MM.1S (cell line): ENCODE data around the gene WT1.

Source experiments
- DNase-seq: peaks from one replicate; pipeline ENCODE4 v3.0.0-alpha.2; 2015
- H2AFZ ChIP-seq: fragments of 300-600 bp; sonication (generic); 2 replicates; pipeline ENCODE4 v1.6.0; 2016; ENCODE audit warnings: antibody characterized with exemption, low read length
- H3F3A ChIP-seq: fragments of 300-600 bp; sonication (generic); 2 replicates; pipeline ENCODE4 v1.6.1; 2016; ENCODE audit warnings: mild to moderate bottlenecking, antibody characterized with exemption, low read length, moderate library complexity, mixed read lengths; ENCODE audit not compliant: insufficient read depth
- H3K27ac ChIP-seq: fragments of 300-600 bp; sonication (generic); 2 replicates; pipeline ENCODE4 v1.5.1; 2016; ENCODE audit warnings: mild to moderate bottlenecking, low read length
- H3K27me3 ChIP-seq: fragments of 300-600 bp; sonication (generic); replicated peaks from 2 replicates; pipeline ENCODE4 v1.6.0; 2016; ENCODE audit warnings: low read length; ENCODE audit not compliant: insufficient read depth
- H3K36me3 ChIP-seq: fragments of 300-600 bp; sonication (generic); replicated peaks from 2 replicates; pipeline ENCODE4 v1.6.1; 2016; ENCODE audit warnings: mild to moderate bottlenecking, low read length, mixed read lengths; ENCODE audit not compliant: insufficient read depth
- H3K4me1 ChIP-seq: fragments of 300-600 bp; sonication (generic); 2 replicates; pipeline ENCODE4 v1.6.1; 2016; ENCODE audit warnings: low read length, mixed read lengths
- H3K4me2 ChIP-seq: fragments of 300-600 bp; sonication (generic); 2 replicates; pipeline ENCODE4 v1.6.0; 2016; ENCODE audit warnings: low read depth, low read length
- H3K4me3 ChIP-seq: fragments of 300-600 bp; sonication (generic); 2 replicates; pipeline ENCODE4 v1.5.1; 2016; ENCODE audit warnings: low read length, mixed read lengths
- H3K79me2 ChIP-seq: fragments of 300-600 bp; sonication (generic); 2 replicates; pipeline ENCODE4 v1.6.1; 2016; ENCODE audit warnings: mixed run types, low read length, mixed read lengths
- H3K9ac ChIP-seq: fragments of 300-600 bp; sonication (generic); 2 replicates; pipeline ENCODE4 v1.6.1; 2016; ENCODE audit warnings: low read length, mixed read lengths
- H3K9me2 ChIP-seq: fragments of 300-600 bp; sonication (generic); replicated peaks from 2 replicates; pipeline ENCODE4 v1.6.1; 2016; ENCODE audit warnings: mild to moderate bottlenecking, low read length, mixed read lengths; ENCODE audit not compliant: insufficient read depth
- H3K9me3 ChIP-seq: fragments of 300-600 bp; sonication (generic); replicated peaks from 2 replicates; pipeline ENCODE4 v1.6.1; 2016; ENCODE audit warnings: mild to moderate bottlenecking, low read length, mixed read lengths; ENCODE audit not compliant: insufficient read depth
- H4K20me1 ChIP-seq: fragments of 300-600 bp; sonication (generic); 2 replicates; pipeline ENCODE4 v1.6.1; 2016; ENCODE audit warnings: mild to moderate bottlenecking, low read length, moderate library complexity, mixed read lengths; ENCODE audit not compliant: insufficient read depth
- EZH2 ChIP-seq: fragments of 300-600 bp; sonication (generic); optimal IDR thresholded peaks from 2 replicates; pipeline ENCODE3; 2017; ENCODE audit warnings: low read depth, mild to moderate bottlenecking, antibody characterized with exemption, low read length, mixed read lengths
- EZH2phosphoT487 ChIP-seq: fragments of 300-600 bp; sonication (generic); IDR thresholded peaks from 2 replicates; pipeline ENCODE4 v1.6.1; 2018; ENCODE audit warnings: antibody characterized with exemption, low read length
- TF ChIP-seq, protein P1 (sequence below): fragments of 300-600 bp; sonication (generic); IDR thresholded peaks from 2 replicates; pipeline ENCODE4 v1.5.1; 2016; ENCODE audit warnings: antibody characterized with exemption, low read length, mixed read lengths

WT1 gene

DNA sequence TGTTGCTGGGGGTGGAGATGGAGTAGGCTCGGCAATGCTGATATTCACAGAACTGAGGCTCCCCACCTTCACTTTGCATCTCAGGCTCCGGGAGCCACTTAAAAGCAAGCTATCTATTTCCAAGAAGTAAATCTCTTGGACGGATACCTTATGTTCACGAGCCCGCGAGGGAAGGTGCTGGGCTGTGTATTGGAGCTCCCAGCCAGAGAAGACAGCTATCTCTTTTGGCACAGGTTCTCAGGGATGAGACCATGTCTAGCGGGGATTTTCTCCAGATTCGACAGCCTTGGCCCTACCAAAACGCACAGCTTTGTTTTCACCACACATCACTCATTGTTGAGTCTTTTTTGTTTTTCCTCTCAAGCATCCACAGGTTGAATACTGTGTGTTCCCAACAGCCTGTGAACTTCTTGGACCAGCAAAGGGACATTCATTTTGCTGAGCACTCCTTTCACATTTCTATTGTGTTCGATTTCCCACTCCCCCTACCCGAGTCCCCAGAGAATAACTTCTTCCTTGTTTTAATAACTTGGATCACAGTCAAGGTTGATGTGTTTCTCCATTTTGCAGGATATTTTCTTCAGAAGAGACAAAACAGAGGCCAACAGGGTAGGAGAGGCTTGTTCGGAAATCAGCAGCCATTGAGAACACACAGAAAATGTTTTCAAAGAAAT is 23.3 kb downstream of the WT1 start:
- no peaks in the 10 kb centered on the region for H3K36me3 ChIP-seq

DNA sequence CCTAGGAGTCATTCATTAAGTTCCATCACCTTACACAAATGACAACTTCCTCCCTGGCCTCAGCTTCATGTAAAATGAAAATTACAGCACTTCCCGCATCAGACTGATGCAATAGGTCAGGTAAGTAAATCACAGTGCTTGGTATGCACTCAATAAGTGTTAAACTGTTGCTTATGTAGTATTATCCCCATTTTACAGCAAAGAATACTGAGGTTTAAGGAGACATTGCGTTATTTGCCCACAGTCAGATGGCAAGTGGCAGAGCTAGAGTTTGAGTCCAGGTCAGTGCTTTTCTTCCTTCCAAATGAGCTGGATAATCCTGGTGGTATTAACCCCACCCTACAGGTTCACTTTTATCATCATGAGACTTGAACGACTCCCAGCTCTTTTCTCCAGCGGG is 29.7 kb downstream of the WT1 start:
- Histone ChIP-seq H3K4me3 (no peak overlapping the region), H2AFZ (no peak overlapping the region), H3K27me3 (no peaks in the 10 kb centered on the region), H3K36me3 (no peaks in the 10 kb centered on the region), H3K27ac (no peak overlapping the region), H3F3A (no peaks in the 10 kb centered on the region), H3K9me2 (no peaks in the 10 kb centered on the region), H3K9me3 (no peaks in the 10 kb centered on the region), H3K4me2 (no peak overlapping the region), H3K9ac (no peak overlapping the region), H3K79me2 (no peaks in the 10 kb centered on the region), H4K20me1 (no peaks in the 10 kb centered on the region), H3K4me1 (no peaks in the 10 kb centered on the region)
- TF ChIP-seq, protein P1, sequence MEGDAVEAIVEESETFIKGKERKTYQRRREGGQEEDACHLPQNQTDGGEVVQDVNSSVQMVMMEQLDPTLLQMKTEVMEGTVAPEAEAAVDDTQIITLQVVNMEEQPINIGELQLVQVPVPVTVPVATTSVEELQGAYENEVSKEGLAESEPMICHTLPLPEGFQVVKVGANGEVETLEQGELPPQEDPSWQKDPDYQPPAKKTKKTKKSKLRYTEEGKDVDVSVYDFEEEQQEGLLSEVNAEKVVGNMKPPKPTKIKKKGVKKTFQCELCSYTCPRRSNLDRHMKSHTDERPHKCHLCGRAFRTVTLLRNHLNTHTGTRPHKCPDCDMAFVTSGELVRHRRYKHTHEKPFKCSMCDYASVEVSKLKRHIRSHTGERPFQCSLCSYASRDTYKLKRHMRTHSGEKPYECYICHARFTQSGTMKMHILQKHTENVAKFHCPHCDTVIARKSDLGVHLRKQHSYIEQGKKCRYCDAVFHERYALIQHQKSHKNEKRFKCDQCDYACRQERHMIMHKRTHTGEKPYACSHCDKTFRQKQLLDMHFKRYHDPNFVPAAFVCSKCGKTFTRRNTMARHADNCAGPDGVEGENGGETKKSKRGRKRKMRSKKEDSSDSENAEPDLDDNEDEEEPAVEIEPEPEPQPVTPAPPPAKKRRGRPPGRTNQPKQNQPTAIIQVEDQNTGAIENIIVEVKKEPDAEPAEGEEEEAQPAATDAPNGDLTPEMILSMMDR = no peak
- TF ChIP-seq EZH2phosphoT487 = no peak
- no peak for TF ChIP-seq EZH2
- DNase-seq = no peak

More for the DNA sequence above, 23.3 kb downstream of the WT1 start:
- Histone ChIP-seq H2AFZ (no peak overlapping the region), H3F3A (no peaks in the 10 kb centered on the region), H4K20me1 (no peaks in the 10 kb centered on the region), H3K9me2 (no peaks in the 10 kb centered on the region), H3K27ac (no peak overlapping the region), H3K4me1 (no peaks in the 10 kb centered on the region), H3K4me3 (no peak overlapping the region), H3K9me3 (no peaks in the 10 kb centered on the region), H3K27me3 (no peaks in the 10 kb centered on the region), H3K9ac (no peak overlapping the region), H3K4me2 (no peak overlapping the region), H3K79me2 (no peaks in the 10 kb centered on the region)
- no peak for TF ChIP-seq EZH2
- TF ChIP-seq, protein P1 = no peak
- DNase-seq = no peak

DNA sequence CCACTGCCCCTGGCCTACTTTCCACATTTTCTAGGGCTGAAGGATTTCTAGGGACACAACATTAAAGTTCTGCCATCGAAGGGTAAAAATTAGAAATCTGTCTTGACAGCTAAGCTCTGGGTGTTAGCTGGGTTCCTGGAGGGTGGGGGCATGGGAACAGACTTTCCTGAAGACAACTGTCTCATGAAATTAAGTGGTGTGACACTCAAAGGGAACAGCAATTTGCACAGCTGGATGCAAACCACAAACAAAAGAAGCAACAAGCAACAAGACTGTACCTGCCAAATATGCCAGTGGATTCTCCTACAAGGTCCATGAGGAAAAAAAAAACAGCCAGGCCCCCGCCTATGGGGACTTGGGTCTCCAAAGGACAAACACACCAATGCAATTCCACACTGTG is 32.5 kb downstream of the WT1 start:
- H3K4me2 ChIP-seq = no peak overlapping the region
- H2AFZ ChIP-seq = no peak overlapping the region
- no peaks in the 10 kb centered on the region for H3K9me2 ChIP-seq
- DNase-seq = no peak
- no peak overlapping the region for H3K27ac ChIP-seq
- no peaks in the 10 kb centered on the region for H3K36me3 ChIP-seq
- H3K79me2 ChIP-seq = no peaks in the 10 kb centered on the region
- no peaks in the 10 kb centered on the region for H3K27me3 ChIP-seq
- H3K4me1 ChIP-seq = no peaks in the 10 kb centered on the region
- H3K4me3 ChIP-seq = no peak overlapping the region
- no peak for TF ChIP-seq EZH2
- no peak for TF ChIP-seq EZH2phosphoT487
- TF ChIP-seq, protein P1 = no peak
- H3F3A ChIP-seq = no peaks in the 10 kb centered on the region
- no peaks in the 10 kb centered on the region for H3K9me3 ChIP-seq
- no peaks in the 10 kb centered on the region for H4K20me1 ChIP-seq
- no peak overlapping the region for H3K9ac ChIP-seq
